ENCODE data around the gene RGS2.

- TF ChIP-seq CTCF (IDR thresholded peaks at IDR 0.05) (no peak), POLR2A (IDR thresholded peaks at IDR 0.05) (no peak), POLR2AphosphoS5 (IDR thresholded peaks at IDR 0.05) (no peak)
Measured at GRCh38 chr1:192860478-192861185, 51.8 kb downstream of the RGS2 start.
